GM23338 (cell line): Measurements from ENCODE around the gene RNF130. TPM values are rescaled to one million over a fixed set of nuclear protein-coding genes. Genes with fewer than 3 reads are reported as not detected.

Experiments
- ATAC-seq: fragments of 200-7000 bp; cut with Tn5 transposase; 3 replicates; pipeline ENCODE4 v1.9.1; 2020
- DNase-seq: peaks from one replicate; pipeline ENCODE4 v3.0.0-alpha.2; 2015; ENCODE audit warnings: low spot score
- H2AFZ ChIP-seq: fragments of 200-600 bp; sonication (generic); 2 replicates; pipeline ENCODE4 v1.8.0; 2016; ENCODE audit warnings: antibody characterized with exemption, mild to moderate bottlenecking, moderate library complexity
- H3F3A ChIP-seq: fragments of 200-600 bp; sonication (generic); replicated peaks from 2 replicates; pipeline ENCODE4 v1.8.0; 2017; ENCODE audit warnings: antibody characterized with exemption, mixed run types, low read depth
- H3K27ac ChIP-seq: fragments of 200-600 bp; sonication (generic); 2 replicates; pipeline ENCODE4 v1.6.1; 2016; ENCODE audit warnings: low read depth
- H3K27me3 ChIP-seq: fragments of 200-600 bp; sonication (generic); 2 replicates; pipeline ENCODE4 v1.8.0; 2016; ENCODE audit warnings: mild to moderate bottlenecking, mixed run types, moderate library complexity; ENCODE audit not compliant: insufficient read depth
- H3K36me3 ChIP-seq: fragments of 200-600 bp; sonication (generic); 2 replicates; pipeline ENCODE4 v1.8.0; 2016; ENCODE audit warnings: mild to moderate bottlenecking; ENCODE audit not compliant: insufficient read depth
- H3K4me1 ChIP-seq: fragments of 200-600 bp; sonication (generic); 2 replicates; pipeline ENCODE4 v1.8.0; 2016; ENCODE audit warnings: mild to moderate bottlenecking, moderate library complexity; ENCODE audit not compliant: insufficient read depth
- H3K4me2 ChIP-seq: fragments of 200-600 bp; sonication (generic); 2 replicates; pipeline ENCODE4 v1.7.1; 2017; ENCODE audit warnings: mixed run types
- H3K4me3 ChIP-seq: fragments of 200-600 bp; sonication (generic); 2 replicates; pipeline ENCODE4 v1.6.1; 2016; ENCODE audit warnings: mixed run types
- H3K79me2 ChIP-seq: fragments of 200-600 bp; sonication (generic); replicated peaks from 2 replicates; pipeline ENCODE4 v1.8.0; 2017; ENCODE audit warnings: mild to moderate bottlenecking; ENCODE audit not compliant: insufficient read depth
- H3K9me2 ChIP-seq: fragments of 200-600 bp; sonication (generic); 2 replicates; pipeline ENCODE4 v1.8.0; 2017; ENCODE audit not compliant: insufficient read depth
- H4K20me1 ChIP-seq: fragments of 200-600 bp; sonication (generic); replicated peaks from 2 replicates; pipeline ENCODE4 v1.8.0; 2017; ENCODE audit warnings: mild to moderate bottlenecking; ENCODE audit not compliant: insufficient read depth
- H3K27ac Mint-ChIP-seq: 2 replicates; pipeline ENCODE4 v1.8.0; 2020; ENCODE audit warnings: inconsistent platforms, mild to moderate bottlenecking, moderate library complexity, mixed read lengths
- H3K27me3 Mint-ChIP-seq: 3 replicates; pipeline ENCODE4 v1.8.0; 2022; ENCODE audit warnings: low read depth, mild to moderate bottlenecking, moderate library complexity, mixed read lengths, inconsistent platforms; ENCODE audit not compliant: insufficient read depth, poor library complexity
- H3K36me3 Mint-ChIP-seq: 3 replicates; pipeline ENCODE4 v1.8.0; 2021; ENCODE audit warnings: low read depth, mild to moderate bottlenecking, inconsistent platforms, moderate library complexity, mixed read lengths
- H3K4me1 Mint-ChIP-seq: 3 replicates; pipeline ENCODE4 v1.8.0; 2020; ENCODE audit warnings: mild to moderate bottlenecking, inconsistent platforms, mixed read lengths
- H3K4me3 Mint-ChIP-seq: 3 replicates; pipeline ENCODE4 v1.8.0; 2021; ENCODE audit warnings: moderate library complexity, mild to moderate bottlenecking, inconsistent platforms, mixed read lengths
- H3K9me3 Mint-ChIP-seq: 3 replicates; pipeline ENCODE4 v1.8.0; 2020; ENCODE audit warnings: moderate library complexity, mild to moderate bottlenecking, inconsistent platforms, mixed read lengths
- CREB1 ChIP-seq: fragments of 250-450 bp; sonication (Bioruptor Pico); IDR thresholded peaks from 2 replicates; pipeline ENCODE4 v1.5.0; 2020; ENCODE audit warnings: low read depth, mild to moderate bottlenecking, moderate library complexity
- EZH2 ChIP-seq: fragments of 200-600 bp; sonication (generic); IDR thresholded peaks from one replicate; pipeline ENCODE4 v1.8.0; 2017; ENCODE audit warnings: antibody characterized with exemption, mild to moderate bottlenecking, low read depth; ENCODE audit not compliant: unreplicated experiment
- EZH2phosphoT487 ChIP-seq: fragments of 200-600 bp; sonication (generic); IDR thresholded peaks from one replicate; pipeline ENCODE4 v1.8.1; 2018; ENCODE audit warnings: antibody characterized with exemption; ENCODE audit not compliant: unreplicated experiment
- JUNB ChIP-seq: IDR thresholded peaks from one replicate; pipeline ENCODE4 v1.6.1; 2016; ENCODE audit warnings: antibody characterized with exemption; ENCODE audit not compliant: unreplicated experiment
- NANOG ChIP-seq: IDR thresholded peaks from 2 replicates; pipeline ENCODE4 v1.6.1; 2016; ENCODE audit warnings: antibody characterized with exemption, borderline replicate concordance
- POLR2AphosphoS5 ChIP-seq: IDR thresholded peaks from 2 replicates; pipeline ENCODE4 v1.6.1; 2016; ENCODE audit warnings: antibody characterized with exemption, low read depth
- STAT1 ChIP-seq: IDR thresholded peaks from one replicate; pipeline ENCODE4 v1.6.1; 2016; ENCODE audit warnings: antibody characterized with exemption; ENCODE audit not compliant: unreplicated experiment
- ZNF114 ChIP-seq: fragments of 250-450 bp; sonication (Bioruptor Pico); IDR thresholded peaks from 2 replicates; pipeline ENCODE4 v1.5.0; 2020; ENCODE audit warnings: mild to moderate bottlenecking, moderate library complexity
- ZNF331 ChIP-seq: fragments of 250-450 bp; sonication (Bioruptor Pico); IDR thresholded peaks from 2 replicates; pipeline ENCODE4 v1.5.0; 2020; ENCODE audit warnings: low read depth, mild to moderate bottlenecking, moderate library complexity
- ZNF462 ChIP-seq: fragments of 250-450 bp; sonication (Bioruptor Pico); IDR thresholded peaks from 2 replicates; pipeline ENCODE4 v1.5.0; 2020; ENCODE audit warnings: mild to moderate bottlenecking, moderate library complexity
- polyA plus RNA-seq: library from polyadenylated mRNA; unstranded; fragments of >200 nt; fragmentation: Nextera tagmentation; extraction: Ambion mirVana; gene quantifications from 2 replicates; pipeline ENCODE4 v1.2.1, GENCODE V29; 2016
- total RNA-seq: library from RNA; depleted of rRNA; stranded (reverse); fragments of >200 nt; shearing (Covaris generic); gene quantifications from 2 replicates; pipeline ENCODE4 v1.2.3, GENCODE V29; 2014
- TF ChIP-seq, protein P1 (sequence below): IDR thresholded peaks from one replicate; pipeline ENCODE4 v1.6.1; 2018; ENCODE audit warnings: antibody characterized with exemption; ENCODE audit not compliant: unreplicated experiment
- TF ChIP-seq, protein P2 (sequence below), 2 experiments: fragments of 200-600 bp in 1 of 2; sonication (generic) in 1 of 2; conservative IDR thresholded peaks; 2 replicates each; pipeline versions ENCODE4 v1.5.1 to v1.6.1; 2016 to 2017; ENCODE audit warnings: antibody characterized with exemption in 2 of 2, low read depth in 2 of 2, mild to moderate bottlenecking in 2 of 2, moderate library complexity in 1 of 2
- TF ChIP-seq, protein P3 (sequence below): IDR thresholded peaks from 2 replicates; pipeline ENCODE4 v1.6.1; 2016; ENCODE audit warnings: antibody characterized with exemption

The RNF130 gene
- total and polyA plus RNA-seq, 2 experiments from 2014 or later: 60.1 to 97.3 TPM

DNA sequence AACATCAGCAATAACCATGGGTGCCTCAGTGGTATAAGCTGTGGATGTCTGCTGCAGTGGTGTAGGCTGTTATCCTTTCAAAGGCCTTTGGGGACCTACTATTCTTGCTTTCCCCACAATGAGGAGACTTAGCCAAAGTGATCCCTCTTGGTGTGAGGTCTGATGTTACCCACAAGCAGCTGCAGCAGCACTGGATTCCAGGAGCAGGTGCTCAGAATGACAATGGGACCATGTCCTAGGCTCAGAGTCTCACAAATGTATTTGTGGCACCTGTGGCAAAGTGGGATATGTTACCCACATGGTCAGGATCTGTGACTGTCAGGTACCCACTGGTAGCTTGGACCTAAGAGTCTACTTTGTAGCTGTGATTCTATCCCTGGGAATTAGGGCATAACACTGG is 70.4 kb downstream of the RNF130 start:
- no peaks in the 10 kb centered on the region for H3K27me3 Mint-ChIP-seq
- no peak for DNase-seq
- H3K4me3 Mint-ChIP-seq: no peak overlapping the region
- no peaks in the 10 kb centered on the region for H3K4me1 ChIP-seq
- TF ChIP-seq JUNB: no peak
- no peak for TF ChIP-seq ZNF462
- TF ChIP-seq, protein P1, sequence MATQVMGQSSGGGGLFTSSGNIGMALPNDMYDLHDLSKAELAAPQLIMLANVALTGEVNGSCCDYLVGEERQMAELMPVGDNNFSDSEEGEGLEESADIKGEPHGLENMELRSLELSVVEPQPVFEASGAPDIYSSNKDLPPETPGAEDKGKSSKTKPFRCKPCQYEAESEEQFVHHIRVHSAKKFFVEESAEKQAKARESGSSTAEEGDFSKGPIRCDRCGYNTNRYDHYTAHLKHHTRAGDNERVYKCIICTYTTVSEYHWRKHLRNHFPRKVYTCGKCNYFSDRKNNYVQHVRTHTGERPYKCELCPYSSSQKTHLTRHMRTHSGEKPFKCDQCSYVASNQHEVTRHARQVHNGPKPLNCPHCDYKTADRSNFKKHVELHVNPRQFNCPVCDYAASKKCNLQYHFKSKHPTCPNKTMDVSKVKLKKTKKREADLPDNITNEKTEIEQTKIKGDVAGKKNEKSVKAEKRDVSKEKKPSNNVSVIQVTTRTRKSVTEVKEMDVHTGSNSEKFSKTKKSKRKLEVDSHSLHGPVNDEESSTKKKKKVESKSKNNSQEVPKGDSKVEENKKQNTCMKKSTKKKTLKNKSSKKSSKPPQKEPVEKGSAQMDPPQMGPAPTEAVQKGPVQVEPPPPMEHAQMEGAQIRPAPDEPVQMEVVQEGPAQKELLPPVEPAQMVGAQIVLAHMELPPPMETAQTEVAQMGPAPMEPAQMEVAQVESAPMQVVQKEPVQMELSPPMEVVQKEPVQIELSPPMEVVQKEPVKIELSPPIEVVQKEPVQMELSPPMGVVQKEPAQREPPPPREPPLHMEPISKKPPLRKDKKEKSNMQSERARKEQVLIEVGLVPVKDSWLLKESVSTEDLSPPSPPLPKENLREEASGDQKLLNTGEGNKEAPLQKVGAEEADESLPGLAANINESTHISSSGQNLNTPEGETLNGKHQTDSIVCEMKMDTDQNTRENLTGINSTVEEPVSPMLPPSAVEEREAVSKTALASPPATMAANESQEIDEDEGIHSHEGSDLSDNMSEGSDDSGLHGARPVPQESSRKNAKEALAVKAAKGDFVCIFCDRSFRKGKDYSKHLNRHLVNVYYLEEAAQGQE: no peak
- no peak for TF ChIP-seq POLR2AphosphoS5
- TF ChIP-seq CREB1: no peak
- no peak for TF ChIP-seq ZNF114 (CRISPR knock-in tag)
- TF ChIP-seq STAT1: no peak
- no peak for TF ChIP-seq EZH2phosphoT487
- TF ChIP-seq EZH2: no peak
- TF ChIP-seq, protein P2, sequence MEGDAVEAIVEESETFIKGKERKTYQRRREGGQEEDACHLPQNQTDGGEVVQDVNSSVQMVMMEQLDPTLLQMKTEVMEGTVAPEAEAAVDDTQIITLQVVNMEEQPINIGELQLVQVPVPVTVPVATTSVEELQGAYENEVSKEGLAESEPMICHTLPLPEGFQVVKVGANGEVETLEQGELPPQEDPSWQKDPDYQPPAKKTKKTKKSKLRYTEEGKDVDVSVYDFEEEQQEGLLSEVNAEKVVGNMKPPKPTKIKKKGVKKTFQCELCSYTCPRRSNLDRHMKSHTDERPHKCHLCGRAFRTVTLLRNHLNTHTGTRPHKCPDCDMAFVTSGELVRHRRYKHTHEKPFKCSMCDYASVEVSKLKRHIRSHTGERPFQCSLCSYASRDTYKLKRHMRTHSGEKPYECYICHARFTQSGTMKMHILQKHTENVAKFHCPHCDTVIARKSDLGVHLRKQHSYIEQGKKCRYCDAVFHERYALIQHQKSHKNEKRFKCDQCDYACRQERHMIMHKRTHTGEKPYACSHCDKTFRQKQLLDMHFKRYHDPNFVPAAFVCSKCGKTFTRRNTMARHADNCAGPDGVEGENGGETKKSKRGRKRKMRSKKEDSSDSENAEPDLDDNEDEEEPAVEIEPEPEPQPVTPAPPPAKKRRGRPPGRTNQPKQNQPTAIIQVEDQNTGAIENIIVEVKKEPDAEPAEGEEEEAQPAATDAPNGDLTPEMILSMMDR (conservative IDR thresholded peaks at IDR 0.05; ENCODE audit: low read depth in 2 of 2): no peak
- no peak for TF ChIP-seq NANOG
- TF ChIP-seq, protein P3, sequence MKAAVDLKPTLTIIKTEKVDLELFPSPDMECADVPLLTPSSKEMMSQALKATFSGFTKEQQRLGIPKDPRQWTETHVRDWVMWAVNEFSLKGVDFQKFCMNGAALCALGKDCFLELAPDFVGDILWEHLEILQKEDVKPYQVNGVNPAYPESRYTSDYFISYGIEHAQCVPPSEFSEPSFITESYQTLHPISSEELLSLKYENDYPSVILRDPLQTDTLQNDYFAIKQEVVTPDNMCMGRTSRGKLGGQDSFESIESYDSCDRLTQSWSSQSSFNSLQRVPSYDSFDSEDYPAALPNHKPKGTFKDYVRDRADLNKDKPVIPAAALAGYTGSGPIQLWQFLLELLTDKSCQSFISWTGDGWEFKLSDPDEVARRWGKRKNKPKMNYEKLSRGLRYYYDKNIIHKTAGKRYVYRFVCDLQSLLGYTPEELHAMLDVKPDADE: no peak
- TF ChIP-seq ZNF331 (CRISPR knock-in tag): no peak
- H2AFZ ChIP-seq: no peak overlapping the region
- peaks cover 22% of the 10 kb centered on the region; the same call in 2 of the 3 replicates for H3K36me3 Mint-ChIP-seq
- no peak overlapping the region for H3K4me2 ChIP-seq
- peaks cover 14% of the 10 kb centered on the region; the same call in 2 of the 3 replicates for H3K9me3 Mint-ChIP-seq
- H3K79me2 ChIP-seq: peaks cover 13% of the 10 kb centered on the region
- no peak overlapping the region for H3K27ac ChIP-seq
- H3K27me3 ChIP-seq: no peaks in the 10 kb centered on the region
- no peaks in the 10 kb centered on the region for H3K4me1 Mint-ChIP-seq
- 0 out of 2 replicates have a peak, but pooled peaks cover 4% of the 10 kb centered on the region for H4K20me1 ChIP-seq
- no peaks in the 10 kb centered on the region for H3K36me3 ChIP-seq
- H3K9me2 ChIP-seq: 0 out of 2 replicates have a peak, but pooled peaks cover 2% of the 10 kb centered on the region
- no peak overlapping the region for H3K4me3 ChIP-seq
- no peak overlapping the region for H3K27ac Mint-ChIP-seq
- ATAC-seq: no peak
- no peaks in the 10 kb centered on the region for H3F3A ChIP-seq
